Activated naive CD4-positive, alpha-beta T cell treated with Interleukin-2 at 50 U/mL for 16 hours (primary cell): Measurements from ENCODE around the gene PURA.

Source experiments
- DNase-seq: peaks from one replicate; pipeline ENCODE4 v3.0.0-alpha.2; 2020

The PURA gene

GRCh38 chr5:140162781-140163180 is 48.9 kb downstream of the PURA start:
- DNase-seq, result no peak

DNA sequence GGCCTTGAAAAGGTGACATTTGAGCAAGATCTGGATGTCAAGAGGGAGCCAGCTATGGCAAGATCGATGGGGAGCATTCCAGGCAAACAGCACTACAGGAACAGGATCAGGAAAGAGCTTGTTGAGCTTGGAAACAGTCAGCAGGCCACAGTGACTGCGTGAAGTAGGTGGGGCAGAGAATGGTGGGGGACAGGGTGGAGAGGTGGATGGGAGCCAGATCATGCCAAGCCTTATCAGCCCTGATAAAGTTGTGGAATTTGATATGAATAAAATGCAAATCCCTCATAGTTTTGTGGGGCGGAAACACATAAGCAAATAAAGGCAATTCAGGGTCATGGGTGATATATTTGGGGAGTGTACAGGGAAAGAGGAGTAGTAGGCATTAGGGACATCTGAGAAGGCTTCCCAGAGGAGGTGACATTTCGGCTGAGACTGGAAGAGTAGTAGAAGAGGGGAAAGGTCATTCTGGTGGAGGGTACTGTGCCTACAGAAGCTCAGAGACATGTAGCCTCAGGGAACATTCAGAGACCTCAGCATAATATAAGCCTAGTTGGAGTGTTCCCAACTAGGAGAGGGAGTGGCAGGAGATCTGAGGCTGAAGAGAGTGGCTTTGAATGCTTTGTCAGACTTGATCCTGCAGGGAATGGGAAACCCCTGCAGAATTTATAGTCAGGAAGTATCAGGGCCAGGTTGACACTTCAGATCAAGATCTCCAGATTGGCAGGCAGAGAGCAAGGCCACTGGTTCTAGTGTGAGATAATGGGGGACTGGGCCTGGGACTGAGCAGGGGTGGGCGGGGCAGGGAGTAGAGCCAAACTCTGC is 51.4 kb downstream of the PURA start:
- no peak for DNase-seq

DNA sequence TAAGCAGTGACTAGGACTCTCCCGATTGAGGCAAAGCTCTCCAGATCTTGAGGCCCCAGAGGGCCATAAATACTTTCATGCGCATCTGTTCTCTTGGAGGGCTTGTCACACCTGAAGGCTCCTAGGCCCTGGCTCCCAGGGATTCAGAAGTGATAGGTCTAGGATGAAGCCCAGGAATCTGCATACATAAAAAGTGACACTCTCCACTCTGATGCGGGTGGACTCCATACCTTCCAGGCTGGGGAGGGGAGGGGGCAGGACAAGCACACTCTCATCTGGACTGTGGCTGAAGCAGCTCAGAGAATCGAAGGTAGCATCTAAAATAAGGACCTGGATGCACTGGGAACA is 52.0 kb downstream of the PURA start:
- no peak for DNase-seq

GRCh38 chr5:140166911-140167310 is 53.0 kb downstream of the PURA start:
- no peak for DNase-seq

DNA sequence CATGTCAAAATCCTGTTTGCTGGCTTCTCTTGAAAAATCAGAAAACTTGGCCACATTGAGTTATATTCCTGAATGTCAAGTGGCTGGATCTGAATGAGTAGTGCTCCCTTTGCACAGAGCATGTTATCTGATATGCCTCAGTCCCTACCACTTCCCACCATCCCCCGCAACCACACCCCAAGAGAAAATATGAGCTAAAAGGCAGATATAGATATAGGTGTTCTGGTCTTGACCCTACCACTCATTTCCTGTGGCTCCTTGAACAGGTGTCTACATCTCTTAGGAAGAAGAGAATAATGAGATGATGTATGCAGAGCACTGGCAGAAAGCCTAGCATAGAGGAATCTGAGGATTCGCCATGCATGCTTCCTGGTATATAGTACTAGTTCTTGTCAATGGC is 54.5 kb downstream of the PURA start:
- no peak for DNase-seq

- DNase-seq, result no peak
Observed at GRCh38 chr5:140169410-140169809, 55.5 kb downstream of the PURA start.

DNA sequence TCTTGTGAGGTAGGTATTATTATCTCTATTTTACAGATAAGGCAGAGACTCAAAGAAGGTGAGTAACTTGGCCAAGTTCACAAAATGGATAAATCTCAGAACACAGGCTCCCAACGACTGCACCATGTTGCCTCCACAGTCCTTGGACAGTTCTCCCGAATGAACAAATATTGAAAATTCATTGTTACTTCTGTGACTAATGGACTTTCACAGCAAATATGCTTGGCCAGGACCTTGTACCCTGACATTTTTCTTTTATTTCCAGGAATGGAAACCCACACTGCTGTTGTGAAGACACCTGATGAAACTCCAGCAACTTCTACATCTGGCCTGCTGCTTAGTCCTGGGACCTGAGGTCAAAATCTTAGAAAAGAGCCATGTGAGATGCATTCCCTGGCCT is 58.6 kb downstream of the PURA start:
- DNase-seq, result no peak

- no peak for DNase-seq
Observed at GRCh38 chr5:140174014-140174413, 60.1 kb downstream of the PURA start.

DNA sequence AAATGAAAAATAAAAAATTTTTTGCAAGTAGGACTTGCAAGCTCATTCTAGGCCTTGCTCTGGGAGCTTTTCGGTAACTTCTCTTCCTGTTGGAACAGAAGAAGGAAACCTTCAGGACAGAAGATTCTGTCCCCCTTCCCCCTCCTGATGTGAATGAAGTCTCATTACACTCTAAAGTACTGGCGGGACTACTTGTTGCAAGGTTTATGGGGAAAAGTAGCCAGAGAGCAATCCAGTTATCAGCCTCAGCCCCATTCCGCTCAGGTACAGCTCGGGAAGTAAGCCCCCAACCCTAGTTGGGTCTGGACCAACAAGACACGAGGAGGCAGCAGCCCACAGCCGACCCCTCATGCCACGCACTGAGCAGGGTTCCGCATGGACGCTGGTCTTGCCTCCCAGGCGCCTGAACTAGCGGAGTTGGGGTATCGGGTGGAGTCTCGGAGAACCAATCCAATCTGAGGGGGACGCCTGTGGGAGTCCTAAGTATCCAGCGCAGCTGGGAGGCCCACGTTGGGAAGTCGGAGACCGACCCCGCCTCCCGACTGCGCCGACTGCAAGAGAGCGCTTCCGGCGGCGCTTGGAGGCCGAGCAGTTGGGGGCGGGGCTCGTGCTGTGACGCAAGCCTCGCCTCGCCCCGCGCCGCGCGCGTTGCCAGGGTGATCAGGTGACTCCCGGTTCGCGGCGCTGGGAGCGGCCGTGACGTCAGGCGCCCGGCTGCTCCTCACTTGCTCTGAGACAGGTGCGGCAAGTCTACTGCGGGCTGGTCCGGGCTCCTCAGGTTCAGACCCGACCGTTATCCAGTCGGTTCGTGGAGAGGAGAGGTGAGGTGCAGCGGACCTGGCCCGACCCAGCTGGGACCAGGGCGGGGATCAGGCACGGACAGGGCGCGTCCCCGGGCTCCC is 60.8 kb downstream of the PURA start, which contains the start of gene CYSTM1:
Gene CYSTM1, plus strand, starts transcription at position 724 of the 902 bp plus-strand sequence. CDS start 19,278 bp downstream, outside the sequence.
- DNase-seq, result peak; percentile 94
